ENCODE results near the gene KCNAB1.
"Not testable (repeated sequence)": the region's sequence is repeated elsewhere in the genome, so short reads cannot be mapped to it uniquely, and the experiment has no call there.

Gene KCNAB1

GRCh38 chr3:156133076-156133475 lies 12.7 kb downstream of the KCNAB1 start:
- TF ChIP-seq TARDBP (IDR thresholded peaks at IDR 0.05) (no peak), SP1 (IDR thresholded peaks at IDR 0.05) (no peak), LEF1 (IDR thresholded peaks at IDR 0.05; ENCODE audit: borderline replicate concordance) (no peak), L3MBTL2 (conservative IDR thresholded peaks at IDR 0.05) (no peak), FOXA1 (IDR thresholded peaks at IDR 0.05) (no peak), FOXK2 (IDR thresholded peaks at IDR 0.05) (no peak), NFRKB (IDR thresholded peaks at IDR 0.05) (no peak)
- ChIA-PET CTCF (no interaction called here), POLR2A (no interaction called here)
- no peak for DNase-seq (ENCODE audit: extremely low spot score)

- DNase-seq (ENCODE audit: extremely low spot score) = peak; percentile 29
- TF ChIP-seq FOXM1 (IDR thresholded peaks at IDR 0.05; ENCODE audit: borderline replicate concordance) (no peak), LEF1 (IDR thresholded peaks at IDR 0.05; ENCODE audit: borderline replicate concordance) (no peak), HDGF (IDR thresholded peaks at IDR 0.05; ENCODE audit: borderline replicate concordance) (no peak), FOXK2 (IDR thresholded peaks at IDR 0.05) (no peak), TARDBP (IDR thresholded peaks at IDR 0.05) (no peak), NFRKB (IDR thresholded peaks at IDR 0.05) (no peak), BHLHE40 (IDR thresholded peaks at IDR 0.05; ENCODE audit: borderline replicate concordance) (no peak), ARNT (IDR thresholded peaks at IDR 0.05) (no peak), SUZ12 (IDR thresholded peaks at IDR 0.05) (no peak), ELF4 (IDR thresholded peaks at IDR 0.05) (no peak), ZNF384 (IDR thresholded peaks at IDR 0.05) (no peak), CTBP1 (IDR thresholded peaks at IDR 0.05; ENCODE audit: borderline replicate concordance) (no peak), PKNOX1 (IDR thresholded peaks at IDR 0.05) (no peak), SP1 (IDR thresholded peaks at IDR 0.05) (no peak), L3MBTL2 (conservative IDR thresholded peaks at IDR 0.05) (no peak)
- POLR2A ChIA-PET = no interaction called here
- CTCF ChIA-PET = interaction anchor here (0.5 to 1.0 kb wide), 3 partner anchors 9 to 125 kb away, joined by 3 read pairs; no protein-coding TSS in a partner anchor
Measured at GRCh38 chr3:156135921-156136638, 15.7 kb downstream of the KCNAB1 start.

- CTCF ChIA-PET; DNase-seq (ENCODE audit: extremely low spot score); POLR2A ChIA-PET: not testable (repeated sequence)
Measured at GRCh38 chr3:156137397-156137796, 17.0 kb downstream of the KCNAB1 start.

GRCh38 chr3:156140001-156140595 lies 19.7 kb downstream of the KCNAB1 start:
- TF ChIP-seq SP1 (IDR thresholded peaks at IDR 0.05) (no peak), PKNOX1 (IDR thresholded peaks at IDR 0.05) (peak; percentile 3; the same call in 1 of the 2 replicates)
- ChIA-PET CTCF (no interaction called here), POLR2A (no interaction called here)
- DNase-seq (ENCODE audit: extremely low spot score) = no peak

- no peak for DNase-seq (ENCODE audit: extremely low spot score)
- ChIA-PET CTCF (interaction anchor here (1.1 to 1.2 kb wide), 2 partner anchors 10 to 11 kb away, joined by 3 read pairs; no protein-coding TSS in a partner anchor), POLR2A (no interaction called here)
- TF ChIP-seq ARNT (IDR thresholded peaks at IDR 0.05) = no peak
- no peak for TF ChIP-seq TARDBP (IDR thresholded peaks at IDR 0.05)
- no peak for TF ChIP-seq SUZ12 (IDR thresholded peaks at IDR 0.05)
- TF ChIP-seq FOXM1 (IDR thresholded peaks at IDR 0.05; ENCODE audit: borderline replicate concordance) = no peak
- TF ChIP-seq NFRKB (IDR thresholded peaks at IDR 0.05) = no peak
- no peak for TF ChIP-seq CTBP1 (IDR thresholded peaks at IDR 0.05; ENCODE audit: borderline replicate concordance)
- TF ChIP-seq SP1 (IDR thresholded peaks at IDR 0.05) = no peak
- TF ChIP-seq HDGF (IDR thresholded peaks at IDR 0.05; ENCODE audit: borderline replicate concordance) = no peak
- no peak for TF ChIP-seq BHLHE40 (IDR thresholded peaks at IDR 0.05; ENCODE audit: borderline replicate concordance)
- TF ChIP-seq L3MBTL2 (conservative IDR thresholded peaks at IDR 0.05) = no peak
- TF ChIP-seq ELF4 (IDR thresholded peaks at IDR 0.05) = no peak
- TF ChIP-seq FOXK2 (IDR thresholded peaks at IDR 0.05) = no peak
- no peak for TF ChIP-seq ZNF384 (IDR thresholded peaks at IDR 0.05)
Measured at GRCh38 chr3:156142702-156143101, 22.3 kb downstream of the KCNAB1 start.

GRCh38 chr3:156143136-156143535 lies 22.8 kb downstream of the KCNAB1 start:
- DNase-seq (ENCODE audit: extremely low spot score) = no peak
- POLR2A ChIA-PET = no interaction called here
- CTCF ChIA-PET = interaction anchor here (1.1 to 1.2 kb wide), 2 partner anchors 9 to 12 kb away, joined by 3 read pairs; no protein-coding TSS in a partner anchor
- TF ChIP-seq ZNF384 (IDR thresholded peaks at IDR 0.05) = no peak
- no peak for TF ChIP-seq SUZ12 (IDR thresholded peaks at IDR 0.05)
- no peak for TF ChIP-seq LEF1 (IDR thresholded peaks at IDR 0.05; ENCODE audit: borderline replicate concordance)
- TF ChIP-seq ARNT (IDR thresholded peaks at IDR 0.05) = no peak
- no peak for TF ChIP-seq CTBP1 (IDR thresholded peaks at IDR 0.05; ENCODE audit: borderline replicate concordance)

GRCh38 chr3:156144060-156144459 lies 23.7 kb downstream of the KCNAB1 start:
- ChIA-PET POLR2A (no interaction called here), CTCF (no interaction called here)
- TF ChIP-seq ELF4 (IDR thresholded peaks at IDR 0.05) (no peak), TARDBP (IDR thresholded peaks at IDR 0.05) (no peak), PKNOX1 (IDR thresholded peaks at IDR 0.05) (no peak), FOXA1 (IDR thresholded peaks at IDR 0.05) (no peak), HDGF (IDR thresholded peaks at IDR 0.05; ENCODE audit: borderline replicate concordance) (no peak), SP1 (IDR thresholded peaks at IDR 0.05) (no peak), FOXK2 (IDR thresholded peaks at IDR 0.05) (no peak), CTBP1 (IDR thresholded peaks at IDR 0.05; ENCODE audit: borderline replicate concordance) (no peak), FOXM1 (IDR thresholded peaks at IDR 0.05; ENCODE audit: borderline replicate concordance) (no peak), ZNF384 (IDR thresholded peaks at IDR 0.05) (no peak), LEF1 (IDR thresholded peaks at IDR 0.05; ENCODE audit: borderline replicate concordance) (no peak), ARNT (IDR thresholded peaks at IDR 0.05) (no peak), NFRKB (IDR thresholded peaks at IDR 0.05) (no peak), L3MBTL2 (conservative IDR thresholded peaks at IDR 0.05) (no peak), BHLHE40 (IDR thresholded peaks at IDR 0.05; ENCODE audit: borderline replicate concordance) (no peak), SUZ12 (IDR thresholded peaks at IDR 0.05) (no peak)
- DNase-seq (ENCODE audit: extremely low spot score) = no peak

All from HEK293T (cell line).